HG03025 (cell line): ENCODE results near the gene KIAA1755.

Experiments
- ATAC-seq: cut with Tn5 transposase; IDR thresholded peaks from one replicate; pipeline ENCODE4 v1.9.1; 2021; ENCODE audit warnings: mild to moderate bottlenecking, moderate library complexity; ENCODE audit not compliant: unreplicated experiment, low FRiP score

The KIAA1755 gene

DNA sequence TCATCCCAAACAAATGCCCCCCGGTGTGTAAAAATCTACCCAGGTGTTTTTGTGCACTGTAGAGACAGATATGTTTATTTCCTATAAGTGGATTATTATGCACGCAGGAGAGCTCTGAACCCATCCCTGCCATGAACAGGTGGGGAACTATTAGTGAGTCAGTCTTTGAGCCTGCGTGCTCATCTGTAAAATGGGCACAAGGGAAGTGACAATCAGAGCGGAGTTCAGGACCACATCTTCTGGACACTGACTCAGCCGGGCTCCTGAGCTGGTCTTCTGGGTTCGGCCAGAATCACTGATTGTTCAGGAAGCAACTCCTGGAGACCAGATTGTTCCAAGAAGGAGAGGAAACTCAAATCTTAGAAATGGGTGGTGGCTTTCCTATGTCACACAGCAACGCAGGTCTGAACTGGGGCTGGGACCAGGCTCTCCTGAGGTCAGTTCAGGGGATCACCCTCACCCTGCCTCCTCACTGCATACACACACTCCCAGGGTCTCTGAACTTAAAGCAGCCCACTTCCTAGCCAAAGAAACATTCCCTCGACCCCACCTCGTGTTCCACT lies 68.1 kb downstream of the KIAA1755 start:
- no peak for ATAC-seq

DNA sequence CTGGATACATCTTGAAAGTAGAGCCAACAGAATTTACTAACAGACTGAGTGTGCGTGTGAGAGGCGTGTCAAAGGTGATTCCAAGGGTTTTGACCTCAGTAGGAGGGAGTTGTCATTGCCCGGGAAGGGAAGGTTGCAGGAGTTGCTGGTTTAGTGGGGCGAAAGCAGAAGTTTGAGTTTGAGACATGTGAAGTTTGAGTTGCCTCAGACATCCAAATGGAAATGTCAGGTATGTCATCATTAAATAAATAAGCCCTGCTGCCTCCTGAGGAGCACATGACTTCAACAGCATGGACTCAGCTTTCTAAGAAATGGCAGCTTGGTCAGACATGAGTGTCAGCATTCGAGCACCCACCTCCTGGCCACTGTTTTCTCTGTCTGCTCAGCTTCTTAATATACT lies 68.9 kb downstream of the KIAA1755 start:
- no peak for ATAC-seq

DNA sequence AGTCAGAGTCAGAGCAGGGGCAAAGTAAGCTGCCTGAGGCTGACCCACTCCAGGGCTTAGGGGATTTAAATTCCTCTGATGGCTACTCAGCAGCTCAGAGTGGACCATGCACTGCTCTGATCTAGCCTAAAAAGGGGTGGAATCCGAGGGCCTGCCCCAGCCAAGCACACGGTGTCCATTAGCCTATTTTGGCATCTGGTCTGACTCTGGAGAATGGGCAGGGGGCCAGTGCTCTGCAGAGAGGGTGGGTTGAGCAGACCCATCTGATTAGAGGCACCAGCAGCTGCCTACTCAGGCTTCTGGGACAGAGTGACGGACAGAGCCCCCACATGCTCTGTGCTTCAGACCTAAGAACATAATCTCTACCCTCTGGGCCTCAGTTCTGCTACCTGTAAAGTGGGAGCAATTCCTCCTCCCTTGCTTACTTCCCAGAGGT lies 69.6 kb downstream of the KIAA1755 start:
- no peak for ATAC-seq

DNA sequence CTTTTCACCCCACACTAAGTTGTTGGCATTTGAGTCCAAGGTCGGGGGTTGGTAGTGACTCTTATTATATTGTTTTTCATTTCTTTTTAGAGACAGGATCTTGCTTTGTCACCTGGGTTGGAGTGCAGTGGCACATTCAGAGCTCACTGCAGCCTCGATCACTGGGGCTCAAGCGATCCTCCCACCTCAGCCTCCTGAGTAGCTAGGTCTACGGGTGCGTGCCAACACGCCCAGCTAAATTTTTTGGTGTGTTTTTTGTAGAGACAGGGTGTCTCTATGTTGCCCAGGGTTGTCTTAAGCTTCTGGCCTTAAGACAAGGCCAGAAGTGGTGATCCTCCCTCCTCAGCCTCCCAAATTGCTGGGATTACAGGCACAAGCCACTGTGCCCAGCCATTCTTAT lies 70.4 kb downstream of the KIAA1755 start:
- no peak for ATAC-seq

DNA sequence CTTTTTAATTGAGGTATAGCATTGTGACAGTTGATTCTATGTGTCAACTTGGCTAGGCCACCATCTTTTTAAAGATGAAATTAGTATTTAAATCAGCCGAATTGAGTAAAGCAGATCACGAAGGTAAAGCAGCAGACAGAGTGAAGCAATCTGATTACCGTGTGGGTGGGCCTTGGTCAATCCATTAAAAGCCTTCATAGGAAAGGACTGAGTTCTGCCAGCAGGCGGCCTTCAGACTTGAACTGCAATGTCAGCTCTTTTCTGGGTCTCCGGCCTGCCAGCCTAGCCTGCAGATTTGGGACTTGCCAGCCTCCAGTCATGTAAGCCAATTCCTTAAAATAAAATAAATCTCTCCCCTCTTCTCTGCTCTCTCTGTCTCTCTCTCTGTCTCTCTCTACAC lies 73.0 kb downstream of the KIAA1755 start:
- ATAC-seq, result no peak

DNA sequence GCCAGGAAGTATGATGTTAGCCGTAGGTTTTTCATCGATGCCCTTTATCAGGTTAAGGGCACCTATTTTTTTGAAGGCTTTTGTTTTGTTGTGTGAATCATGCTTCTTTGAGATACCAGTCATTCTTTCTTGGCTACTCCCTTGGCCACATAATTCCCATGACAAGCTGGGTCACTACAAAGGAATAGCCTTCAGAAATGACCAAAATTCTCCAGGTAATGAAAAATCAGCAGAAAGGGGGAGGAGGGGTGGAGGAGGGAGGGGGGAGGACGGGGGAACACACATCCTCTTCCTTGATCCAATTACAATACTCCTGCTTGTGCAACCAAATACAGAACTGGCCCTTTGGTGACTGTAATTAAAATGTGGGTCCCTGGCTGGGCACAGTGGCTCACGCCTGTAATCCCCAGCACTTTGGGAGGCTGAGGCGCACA lies 73.7 kb downstream of the KIAA1755 start:
- no peak for ATAC-seq

DNA sequence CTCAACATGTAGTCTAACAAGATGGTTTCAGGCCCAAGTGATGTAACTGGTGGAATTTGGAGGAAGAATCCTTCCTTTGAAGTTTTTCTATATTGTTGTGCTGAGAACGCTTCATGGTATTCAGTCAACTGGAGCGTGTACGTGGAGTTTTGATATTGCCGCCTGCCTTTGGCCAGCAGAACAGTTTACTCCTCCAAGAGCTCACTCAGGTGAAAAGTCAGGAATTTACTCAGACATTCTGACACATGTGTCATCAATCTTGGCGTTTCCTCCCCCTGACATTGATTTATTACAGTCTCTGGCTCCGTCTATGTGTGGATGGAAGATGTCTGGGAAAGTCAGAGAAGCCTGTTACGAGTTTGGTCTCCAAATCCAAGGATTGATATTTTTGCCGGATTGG lies 76.4 kb downstream of the KIAA1755 start:
- ATAC-seq, result no peak

DNA sequence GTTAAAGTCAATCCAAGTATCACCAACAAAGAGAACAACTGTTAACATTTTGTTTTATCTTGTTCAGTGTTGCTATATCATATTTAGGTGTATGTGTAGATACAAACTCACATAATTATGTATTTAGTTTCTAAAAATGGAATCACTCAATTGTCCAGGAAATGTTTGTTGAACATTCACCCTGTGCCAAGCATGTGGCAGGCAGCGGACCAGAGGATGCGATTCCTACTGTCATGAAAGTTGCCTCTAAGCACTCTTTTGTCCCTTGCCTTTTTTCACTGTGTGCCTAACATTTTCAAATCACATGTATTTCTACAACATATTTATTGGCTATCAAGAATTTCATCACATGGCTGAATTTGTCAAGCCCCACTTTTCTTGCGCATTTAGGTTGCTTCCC lies 78.6 kb downstream of the KIAA1755 start:
- no peak for ATAC-seq

DNA sequence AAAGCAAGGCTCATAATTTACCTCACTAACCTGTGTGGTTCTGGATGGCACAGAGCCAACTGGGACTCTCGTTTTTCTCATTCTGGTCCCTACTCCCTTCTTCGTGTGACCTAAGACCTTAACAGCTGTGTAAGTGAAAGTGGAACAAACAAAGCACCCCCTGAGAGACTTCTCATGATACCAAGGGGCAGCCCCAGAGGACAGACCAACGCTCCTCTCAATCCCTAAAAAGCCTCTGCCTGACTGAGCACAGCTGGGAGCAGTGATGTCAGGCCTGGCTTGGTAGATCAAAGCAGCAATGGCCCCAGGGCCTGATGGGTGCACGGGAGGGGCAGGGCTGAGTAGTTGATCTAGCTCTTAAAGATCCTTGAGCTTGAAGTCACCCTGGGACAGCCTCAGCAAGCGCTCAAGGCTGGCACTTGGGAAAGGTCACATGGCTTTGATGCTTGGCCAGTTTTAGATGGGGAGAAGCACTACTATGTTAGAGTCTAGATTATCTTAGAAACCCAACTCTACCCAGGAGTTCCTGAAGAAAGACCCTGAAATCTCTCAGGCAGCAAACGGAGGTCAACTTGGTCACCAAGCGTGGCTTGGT lies 79.2 kb downstream of the KIAA1755 start:
- no peak for ATAC-seq

DNA sequence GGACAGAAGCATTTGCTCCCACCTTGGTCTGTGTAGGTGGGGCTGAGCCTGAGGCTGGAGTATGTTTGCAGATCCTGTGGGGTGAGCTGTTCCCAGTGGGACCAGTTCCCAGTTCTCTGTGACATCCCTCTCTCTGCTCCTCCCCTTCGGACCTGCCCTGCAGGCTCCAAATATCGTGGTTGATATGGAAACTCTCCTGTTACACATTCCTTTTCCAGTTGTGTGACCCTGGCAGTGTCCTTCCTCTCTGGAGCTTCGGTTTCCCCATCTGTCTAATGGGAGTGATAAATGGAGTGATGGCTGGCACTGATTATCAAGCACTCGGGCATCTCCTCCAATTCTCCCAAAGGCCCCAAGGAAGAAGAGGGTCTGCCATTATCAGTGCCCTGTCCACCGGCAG lies 79.8 kb downstream of the KIAA1755 start:
- no peak for ATAC-seq

DNA sequence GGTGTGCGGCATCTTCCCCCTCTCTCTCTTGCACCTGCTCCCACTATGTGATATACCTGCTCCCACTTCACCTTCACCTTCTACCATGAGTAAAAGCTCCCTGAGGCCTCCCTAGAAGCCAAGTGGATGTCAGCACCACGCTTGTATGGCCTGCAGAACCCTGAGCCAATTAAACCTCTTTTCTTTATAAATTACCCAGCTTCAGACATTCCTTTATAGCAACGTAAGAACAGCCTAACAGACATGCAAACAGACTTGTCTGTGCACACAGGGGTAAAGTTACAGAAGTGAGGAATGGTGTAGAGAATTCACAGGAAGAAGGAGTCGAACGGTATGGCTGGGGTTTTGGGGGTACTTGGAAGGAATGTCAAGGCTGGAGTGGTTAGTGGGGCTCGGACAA lies 80.7 kb downstream of the KIAA1755 start:
- ATAC-seq, result no peak

DNA sequence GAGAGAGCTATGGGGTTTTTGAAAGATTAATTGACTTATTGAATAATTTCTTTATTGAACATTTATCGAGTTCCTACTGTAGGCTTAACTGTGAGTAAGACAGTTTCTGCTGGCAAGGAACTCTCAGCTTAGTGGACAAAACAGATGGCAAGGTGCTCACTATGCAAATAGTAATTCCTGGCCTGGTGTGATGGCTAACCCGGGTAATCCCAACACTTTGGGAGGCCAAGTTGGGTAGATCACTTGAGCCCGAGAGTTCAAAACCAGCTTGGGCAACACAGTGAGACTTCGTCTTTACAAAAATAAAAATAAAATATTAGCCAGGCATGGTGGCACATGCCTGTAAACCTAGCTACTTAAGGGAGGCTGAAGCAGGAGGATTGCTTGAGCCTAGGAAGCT lies 82.0 kb downstream of the KIAA1755 start:
- no peak for ATAC-seq

DNA sequence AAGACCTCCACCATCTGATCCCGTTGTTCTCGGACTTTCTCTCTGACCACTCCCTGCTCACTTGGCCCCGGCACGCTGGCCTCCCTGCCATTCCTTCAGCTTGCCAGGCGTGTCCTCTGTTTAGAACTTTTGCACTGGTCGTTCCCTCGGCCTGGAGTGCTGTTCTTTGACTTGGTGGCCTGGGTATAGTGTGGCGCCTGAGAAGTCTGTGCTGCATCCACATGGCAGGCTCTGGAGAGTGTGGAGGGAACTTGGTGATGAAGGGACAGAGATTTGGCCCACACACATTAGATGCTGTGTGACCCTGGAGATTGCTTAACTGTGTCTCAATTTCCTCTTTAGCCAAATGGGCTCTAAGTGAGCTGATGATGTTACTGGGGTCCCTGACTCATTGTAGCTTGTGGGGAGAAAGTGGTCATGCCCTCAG lies 82.5 kb downstream of the KIAA1755 start:
- ATAC-seq, result no peak

DNA sequence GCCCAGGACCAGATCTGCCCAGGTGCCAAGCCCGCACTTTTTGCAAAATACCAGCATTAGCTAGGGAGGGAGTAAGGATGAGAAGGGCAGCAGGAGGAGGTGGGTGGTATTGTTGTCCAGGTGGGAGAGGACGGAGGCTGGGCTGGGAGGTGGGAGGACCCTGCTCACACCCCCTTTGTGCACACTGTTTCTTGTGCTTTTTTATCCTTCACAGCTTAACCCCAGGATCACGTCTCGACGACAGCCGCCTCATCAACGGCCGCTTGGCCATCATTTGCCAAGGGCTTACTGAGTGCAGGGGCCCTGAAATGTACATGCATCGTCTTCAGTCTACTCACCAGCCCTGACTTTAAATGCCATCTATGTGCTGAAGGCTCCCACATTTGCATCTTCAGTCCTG lies 83.3 kb downstream of the KIAA1755 start:
- ATAC-seq, result no peak

DNA sequence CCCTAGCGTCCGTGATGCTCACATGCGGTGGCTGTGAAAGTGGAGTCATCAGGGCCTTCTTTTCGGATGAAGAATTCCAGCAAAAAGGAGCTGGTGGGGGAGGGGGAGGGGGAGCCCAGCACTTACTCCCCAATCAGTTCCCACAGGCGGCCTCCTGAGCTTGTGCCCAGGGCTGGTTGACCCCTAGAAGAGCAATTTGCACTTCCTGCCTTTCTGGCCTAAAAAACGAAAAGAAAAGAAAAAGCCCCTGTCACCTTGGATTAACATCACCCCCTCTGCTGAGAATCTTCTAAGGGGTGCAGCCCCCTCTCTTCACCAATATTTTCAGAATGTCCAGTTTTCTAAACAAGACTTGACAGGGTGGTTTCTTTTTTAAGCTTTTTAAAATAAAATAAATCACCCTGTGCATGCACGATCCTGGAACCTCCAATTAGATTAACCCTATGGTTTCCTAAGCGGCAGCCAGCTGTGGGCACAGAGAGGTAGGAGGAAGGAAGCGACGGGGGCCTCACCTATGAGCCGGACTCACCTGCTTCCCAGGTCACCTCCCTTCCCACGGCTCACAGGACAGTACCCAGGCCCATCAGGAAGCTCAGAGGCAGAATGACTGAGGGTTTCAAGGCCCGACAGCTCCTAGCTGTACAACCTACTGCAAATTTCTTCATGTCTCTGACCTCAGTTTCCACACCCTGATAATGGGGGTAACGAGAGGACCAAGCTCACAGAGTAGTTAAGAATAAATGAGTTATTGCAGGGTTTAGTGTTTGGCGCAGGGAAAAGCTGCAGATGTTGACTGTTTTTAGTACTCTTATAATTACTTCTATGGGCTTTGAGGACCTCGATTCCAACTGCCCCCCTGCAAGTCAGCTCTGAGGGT lies 85.0 kb downstream of the KIAA1755 start:
- ATAC-seq, result no peak

DNA sequence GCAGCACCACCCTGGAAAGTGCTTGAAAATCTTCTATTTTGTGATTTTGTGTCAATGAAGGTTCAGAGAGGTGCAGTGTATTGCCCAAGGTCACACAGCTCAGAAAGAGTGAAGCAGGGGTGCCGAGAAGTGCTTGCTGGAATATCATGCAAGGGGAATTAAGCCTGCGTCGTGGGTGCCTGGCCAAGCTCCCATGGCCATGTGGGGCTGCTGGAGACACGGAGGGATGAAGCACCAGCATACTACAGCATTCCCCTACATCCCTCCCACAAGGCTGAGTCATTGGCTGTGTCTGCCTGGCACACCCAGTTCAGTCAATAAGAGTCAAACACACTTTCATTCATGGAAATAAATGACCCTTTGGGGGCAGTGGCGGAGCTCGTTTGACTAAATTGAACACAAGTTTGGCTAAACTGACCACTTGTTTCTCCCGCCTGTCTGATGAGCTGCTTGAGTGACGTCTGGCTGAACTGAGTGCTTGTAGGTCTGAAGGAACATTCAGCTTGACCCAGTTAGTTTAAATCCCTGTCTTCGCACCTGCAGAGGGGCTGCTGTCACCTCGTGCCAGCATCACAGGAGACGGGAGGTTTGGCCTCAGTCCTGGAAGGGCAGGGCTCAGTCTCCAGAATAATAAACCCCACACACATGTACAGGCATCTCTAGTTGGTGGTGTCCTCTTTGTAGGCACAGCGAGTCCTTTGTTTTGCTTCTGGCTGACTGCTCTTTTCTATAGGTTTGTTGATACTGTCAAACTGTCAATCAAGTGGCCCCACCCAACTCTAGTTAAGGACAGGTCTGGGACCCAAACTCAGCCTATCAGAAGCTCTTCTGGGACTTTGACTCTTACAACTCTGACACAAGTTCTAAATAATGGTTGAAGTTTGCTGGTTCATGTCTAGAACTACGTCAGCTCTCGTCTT lies 87.0 kb downstream of the KIAA1755 start:
- ATAC-seq, result no peak

DNA sequence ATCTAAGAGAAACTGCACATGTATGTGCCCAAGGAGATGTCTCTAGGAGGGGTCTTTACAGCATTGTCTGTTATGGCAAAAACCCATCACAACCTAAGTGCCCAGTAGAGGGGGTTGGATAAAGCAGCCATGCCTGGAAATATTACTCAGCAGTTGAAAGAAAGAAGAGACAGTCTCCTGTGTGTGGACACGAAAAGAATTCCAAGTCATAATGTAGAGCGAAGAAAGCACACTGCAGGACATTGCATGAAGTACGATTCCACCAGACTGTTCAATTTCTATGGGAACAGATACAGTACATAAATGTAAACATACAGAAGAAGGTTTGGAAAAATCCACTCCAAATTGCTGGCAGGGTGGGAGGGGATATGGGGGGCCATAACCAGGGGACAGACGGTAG lies 88.1 kb downstream of the KIAA1755 start:
- ATAC-seq, result no peak

DNA sequence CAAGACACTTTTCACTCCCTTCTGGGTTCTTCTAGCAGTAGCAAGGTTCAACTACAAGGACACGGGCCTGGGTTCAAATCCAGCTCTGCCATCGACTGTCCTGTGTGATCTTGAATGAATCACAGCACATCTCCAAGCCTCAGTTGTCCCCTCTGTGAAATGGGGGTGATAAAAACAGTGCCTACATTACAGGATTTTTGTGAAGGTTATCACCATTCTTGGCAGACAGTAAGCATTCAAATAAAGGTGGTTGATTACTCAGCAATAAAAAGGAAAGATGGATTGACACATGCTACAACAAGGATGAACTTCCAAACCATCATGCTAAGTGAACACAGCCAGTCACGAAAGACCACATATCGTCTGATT lies 88.9 kb downstream of the KIAA1755 start:
- ATAC-seq, result no peak

DNA sequence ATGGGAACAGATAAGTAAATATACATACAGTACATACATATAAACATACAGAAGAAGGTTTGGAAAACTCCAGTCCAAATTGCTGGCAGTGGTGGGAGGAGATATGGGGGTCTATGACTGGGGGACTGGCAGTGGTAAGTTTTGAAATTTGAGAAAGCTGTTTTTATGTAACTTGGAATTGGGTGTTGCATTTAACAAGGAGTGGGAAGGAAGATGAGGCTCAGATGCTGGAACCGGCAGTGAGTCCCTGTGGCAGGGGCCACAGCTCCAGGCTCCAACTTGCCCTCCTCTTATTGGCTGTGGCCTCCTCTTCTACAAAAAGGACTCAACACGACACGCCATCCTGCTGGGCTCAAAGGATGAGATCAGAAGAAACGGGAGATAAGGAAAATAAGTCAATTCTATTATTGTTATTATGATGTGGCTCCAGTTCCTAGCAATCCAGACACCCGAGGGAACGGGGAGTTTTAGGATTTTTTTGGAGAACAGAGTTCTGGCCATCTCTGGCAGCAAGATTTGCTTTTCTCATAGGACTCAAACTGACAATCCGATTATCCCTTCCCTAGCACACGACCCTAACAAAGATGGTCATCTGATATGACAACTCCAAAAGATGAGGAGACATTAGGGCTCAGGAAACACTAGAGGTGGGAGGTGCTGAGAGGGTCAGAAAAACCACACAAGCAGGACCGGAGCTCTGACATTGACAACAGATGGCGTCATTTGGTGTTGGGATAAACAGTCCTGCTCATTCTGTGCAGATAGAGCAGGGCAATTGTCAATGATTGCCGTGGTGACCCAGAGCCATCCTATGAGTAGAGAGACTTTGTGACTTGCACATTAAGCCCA lies 89.5 kb downstream of the KIAA1755 start:
- ATAC-seq, result no peak
